Stimulated activated CD8-positive, alpha-beta memory T cell treated with anti-CD3 and anti-CD28 coated beads, Interleukin-12 subunit alpha, Interleukin-12 subunit beta, amount 100 ng/mL, for 24 hours (primary cell): ENCODE data around the gene PRKRIP1.
"Not testable (repeated sequence)": the region's sequence is repeated elsewhere in the genome, so short reads cannot be mapped to it uniquely, and the experiment has no call there.

Experiments
- DNase-seq: peaks from one replicate; pipeline ENCODE4 v3.0.0-alpha.2; 2020; ENCODE audit errors: extremely low read depth

Gene PRKRIP1

DNA sequence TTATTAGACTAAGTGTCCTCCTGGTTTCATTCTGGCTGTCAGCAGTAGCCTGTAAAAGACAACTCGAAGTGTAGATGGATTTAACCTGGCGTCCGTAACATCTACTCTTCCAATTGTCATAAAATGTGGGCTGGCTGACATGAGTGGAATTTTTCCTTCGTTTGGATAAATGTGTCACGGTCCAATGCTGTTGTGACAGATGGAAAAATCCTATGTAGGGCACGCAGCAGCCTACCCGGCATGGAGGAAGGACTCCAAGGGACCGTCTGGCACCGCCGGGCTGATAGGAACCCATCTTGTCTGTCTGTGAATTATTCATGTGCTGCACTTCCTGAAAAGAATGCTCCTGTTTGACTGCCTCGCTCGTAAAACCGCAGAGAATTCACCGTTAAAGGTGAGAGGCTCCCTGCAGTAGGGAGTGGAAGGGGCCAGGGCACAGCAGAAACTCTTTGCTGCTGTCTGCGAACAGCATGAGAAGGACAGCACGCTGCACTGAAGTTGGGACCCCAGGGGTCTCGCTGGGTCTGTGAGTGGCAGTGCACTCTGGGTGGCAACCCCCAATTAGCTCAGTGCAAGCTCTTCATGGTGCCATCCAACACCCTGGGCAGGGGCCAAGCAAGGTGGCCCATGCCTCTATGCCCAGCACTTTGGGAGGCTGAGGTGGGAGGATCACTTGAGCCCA lies 35.6 kb downstream of the PRKRIP1 start:
- DNase-seq, result no peak

DNA sequence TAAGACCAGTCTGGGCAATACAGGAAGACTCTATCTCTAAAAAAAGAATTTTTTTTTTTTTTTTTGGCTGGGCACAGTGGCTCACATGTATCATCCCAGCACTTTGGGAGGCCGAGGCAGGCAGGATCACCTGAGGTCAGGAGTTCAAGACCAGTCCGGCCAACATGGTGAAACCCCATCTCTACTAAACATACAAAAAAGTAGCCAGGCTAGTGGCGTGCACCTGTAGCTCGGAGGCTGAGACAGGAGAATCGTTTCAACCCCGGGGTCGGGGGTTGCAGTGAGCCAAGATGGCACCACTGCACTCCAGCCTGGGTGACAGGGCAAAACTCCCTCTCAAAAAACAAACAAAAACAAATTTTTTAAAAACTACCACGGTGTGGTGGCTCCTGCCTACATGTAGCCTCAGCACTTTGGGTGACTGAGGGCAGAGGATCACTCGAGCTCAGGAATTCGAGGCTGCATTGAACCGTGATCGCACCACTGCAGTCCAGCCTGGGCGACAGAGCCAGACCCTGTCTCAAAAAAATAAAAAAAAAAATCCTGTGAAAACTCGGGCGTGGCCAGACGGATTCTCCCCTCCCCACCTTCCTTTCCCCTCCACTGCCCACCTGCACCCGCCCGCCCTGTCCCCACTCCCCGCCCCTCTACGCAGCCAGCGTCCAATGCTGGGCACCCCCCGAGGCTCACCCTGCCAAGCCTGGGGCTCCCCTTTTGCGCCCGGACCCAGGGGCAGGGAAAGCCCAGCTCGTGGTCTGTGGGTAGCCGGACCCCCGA lies 36.5 kb downstream of the PRKRIP1 start:
- no peak for DNase-seq

- peak; percentile 67 for DNase-seq
These were observed 37.3 kb downstream of the PRKRIP1 start, which contains the start of gene ORAI2 for GRCh38 chr7:102433219-102434038. Gene ORAI2, plus strand, starts transcription at chr7:102433575. Its CDS starts 5,382 bp downstream, at chr7:102438957.

DNA sequence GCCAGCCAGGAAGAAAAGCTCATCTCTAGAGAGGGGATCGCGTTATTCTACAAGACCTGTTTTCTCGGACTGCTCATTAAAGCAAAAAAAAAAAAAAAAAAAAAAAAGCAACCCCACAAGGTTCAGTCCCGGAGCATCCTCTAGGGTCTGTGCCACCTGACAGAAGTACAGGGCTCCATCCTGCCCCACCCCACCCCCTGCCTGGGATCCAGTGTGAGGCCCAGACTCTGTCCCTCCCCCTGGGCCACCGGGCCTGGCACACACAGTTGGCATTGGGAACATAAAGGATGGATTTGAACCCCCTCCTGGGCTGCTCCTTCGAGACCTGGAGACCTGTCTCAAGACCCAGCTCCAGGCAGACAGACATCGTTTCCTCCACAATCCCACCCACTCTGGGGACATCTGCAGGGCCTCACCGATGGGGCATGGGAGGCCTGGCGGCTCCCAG lies 37.9 kb downstream of the PRKRIP1 start:
- no peak for DNase-seq

DNA sequence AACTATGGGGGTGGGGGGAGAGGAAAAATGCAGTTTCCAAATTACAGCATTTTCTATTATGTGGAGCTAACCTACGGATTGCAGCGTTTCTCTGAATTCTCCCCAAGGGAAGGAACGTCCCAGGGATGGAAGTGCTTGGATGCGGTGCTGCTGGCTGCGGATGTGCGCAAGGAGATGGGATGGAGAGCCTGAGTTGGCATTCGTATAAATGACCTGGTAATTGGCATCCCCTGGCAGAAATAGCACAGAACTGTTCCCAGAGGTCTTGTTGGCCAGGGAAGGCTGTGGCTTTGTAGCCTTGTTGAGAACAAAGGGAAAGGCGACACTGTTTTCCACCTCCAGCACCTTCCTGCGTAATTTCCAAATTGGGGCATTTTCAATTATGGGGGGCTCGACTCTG lies 40.0 kb downstream of the PRKRIP1 start:
- no peak for DNase-seq

DNA sequence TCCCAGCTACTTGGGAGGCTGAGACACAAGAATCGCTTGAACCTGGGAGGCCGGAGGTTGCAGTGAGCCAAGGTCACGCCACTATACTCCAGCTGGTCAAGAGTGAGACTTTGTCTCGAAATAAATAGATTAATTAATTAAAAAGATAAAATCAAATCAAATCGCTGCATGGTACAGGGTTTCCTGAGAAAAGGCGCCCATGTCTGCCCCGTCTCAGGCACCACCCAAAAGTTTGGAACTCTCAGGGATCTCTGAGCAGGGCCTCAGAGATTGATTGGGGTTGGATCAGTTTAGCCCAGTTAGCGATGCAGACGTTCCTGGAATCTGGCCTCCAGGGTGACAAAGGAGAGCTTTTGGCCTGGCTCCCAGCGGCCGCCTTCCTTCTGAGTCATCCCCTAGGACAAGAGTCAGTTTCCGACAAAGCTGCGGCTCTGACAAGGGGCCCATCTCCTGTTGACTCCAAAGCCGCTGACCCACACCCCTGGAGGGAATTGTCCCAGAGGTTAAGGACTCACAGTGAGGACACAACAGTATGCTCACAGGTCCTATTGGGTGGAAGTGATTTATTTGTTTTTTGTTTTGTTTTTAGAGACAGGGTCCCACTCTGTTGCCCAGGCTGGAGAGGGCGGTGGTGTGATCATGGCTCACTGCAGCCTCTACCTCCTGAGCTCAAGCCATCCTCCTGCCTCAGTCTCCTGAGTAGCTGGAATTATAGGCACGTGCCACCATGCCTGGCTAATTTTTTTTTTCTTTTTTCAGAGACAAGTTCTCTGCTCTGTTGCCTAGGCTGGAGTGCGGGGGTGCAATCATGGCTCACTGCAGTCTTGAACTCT lies 44.0 kb downstream of the PRKRIP1 start:
- no peak for DNase-seq

GRCh38 chr7:102444961-102445673 lies 49.0 kb downstream of the PRKRIP1 start:
- DNase-seq, result no peak

DNA sequence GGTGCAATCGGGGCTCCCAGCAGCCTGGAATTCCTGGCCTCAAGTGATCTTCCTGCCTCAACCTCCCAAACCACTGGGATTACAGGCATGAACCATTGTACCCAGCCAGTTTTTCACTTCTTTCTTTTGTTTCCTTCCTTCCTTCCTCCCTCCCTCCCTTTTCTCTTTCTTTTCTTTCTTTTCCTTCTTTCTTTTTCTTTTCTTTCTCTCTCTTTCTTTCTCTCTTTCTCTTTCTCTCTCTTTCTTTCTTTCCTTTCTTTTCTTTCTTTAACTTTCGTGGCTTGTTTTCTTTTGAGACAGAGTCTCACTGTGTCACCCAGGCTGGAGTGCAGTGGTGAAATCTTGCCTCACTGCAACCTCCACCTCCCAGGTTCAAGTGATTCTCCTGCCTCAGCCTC lies 49.5 kb downstream of the PRKRIP1 start:
- DNase-seq, result no peak

DNA sequence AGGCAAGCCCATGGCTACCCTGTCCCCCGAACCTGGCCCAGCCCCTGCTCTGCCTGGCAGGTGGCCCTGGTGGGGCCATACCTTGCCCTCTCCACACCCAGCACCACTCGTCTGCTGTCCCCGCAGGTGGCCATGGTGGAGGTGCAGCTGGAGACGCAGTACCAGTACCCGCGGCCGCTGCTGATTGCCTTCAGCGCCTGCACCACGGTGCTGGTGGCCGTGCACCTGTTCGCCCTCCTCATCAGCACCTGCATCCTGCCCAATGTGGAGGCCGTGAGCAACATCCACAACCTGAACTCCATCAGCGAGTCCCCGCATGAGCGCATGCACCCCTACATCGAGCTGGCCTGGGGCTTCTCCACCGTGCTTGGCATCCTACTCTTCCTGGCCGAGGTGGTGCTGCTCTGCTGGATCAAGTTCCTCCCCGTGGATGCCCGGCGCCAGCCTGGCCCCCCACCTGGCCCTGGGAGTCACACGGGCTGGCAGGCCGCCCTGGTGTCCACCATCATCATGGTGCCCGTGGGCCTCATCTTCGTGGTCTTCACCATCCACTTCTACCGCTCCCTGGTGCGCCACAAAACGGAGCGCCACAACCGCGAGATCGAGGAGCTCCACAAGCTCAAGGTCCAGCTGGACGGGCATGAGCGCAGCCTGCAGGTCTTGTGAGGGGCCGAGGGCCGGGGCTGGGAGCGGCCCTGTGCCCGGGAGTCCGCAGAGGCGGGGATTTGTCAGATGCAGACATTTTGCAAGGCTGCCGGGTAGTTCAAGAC lies 50.4 kb downstream of the PRKRIP1 start:
- DNase-seq, result no peak

DNA sequence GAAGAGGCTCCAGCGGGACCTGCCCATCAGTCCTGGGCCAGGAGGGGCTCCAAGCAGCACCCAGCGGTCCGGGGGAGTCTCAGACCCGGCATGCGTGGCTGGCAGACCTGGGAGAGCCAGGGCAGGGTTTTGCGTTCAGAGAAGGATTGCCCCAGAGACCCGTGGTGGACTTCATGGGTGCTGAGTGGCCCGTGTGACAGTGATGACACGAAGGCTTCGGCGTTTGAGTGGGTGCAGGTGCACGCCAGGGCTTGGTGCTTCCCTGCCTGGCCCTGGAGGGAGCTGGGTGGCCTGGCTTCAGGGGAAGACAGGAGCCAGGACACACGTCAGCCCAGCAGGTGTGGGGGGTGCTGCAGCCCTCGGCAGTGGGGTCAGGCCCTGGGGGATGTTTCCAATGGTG lies 51.1 kb downstream of the PRKRIP1 start:
- DNase-seq, result no peak

- no peak for DNase-seq
These were observed 53.0 kb downstream of the PRKRIP1 start for GRCh38 chr7:102449136-102449535.

GRCh38 chr7:102450242-102450641 lies 54.1 kb downstream of the PRKRIP1 start:
- no peak for DNase-seq

DNA sequence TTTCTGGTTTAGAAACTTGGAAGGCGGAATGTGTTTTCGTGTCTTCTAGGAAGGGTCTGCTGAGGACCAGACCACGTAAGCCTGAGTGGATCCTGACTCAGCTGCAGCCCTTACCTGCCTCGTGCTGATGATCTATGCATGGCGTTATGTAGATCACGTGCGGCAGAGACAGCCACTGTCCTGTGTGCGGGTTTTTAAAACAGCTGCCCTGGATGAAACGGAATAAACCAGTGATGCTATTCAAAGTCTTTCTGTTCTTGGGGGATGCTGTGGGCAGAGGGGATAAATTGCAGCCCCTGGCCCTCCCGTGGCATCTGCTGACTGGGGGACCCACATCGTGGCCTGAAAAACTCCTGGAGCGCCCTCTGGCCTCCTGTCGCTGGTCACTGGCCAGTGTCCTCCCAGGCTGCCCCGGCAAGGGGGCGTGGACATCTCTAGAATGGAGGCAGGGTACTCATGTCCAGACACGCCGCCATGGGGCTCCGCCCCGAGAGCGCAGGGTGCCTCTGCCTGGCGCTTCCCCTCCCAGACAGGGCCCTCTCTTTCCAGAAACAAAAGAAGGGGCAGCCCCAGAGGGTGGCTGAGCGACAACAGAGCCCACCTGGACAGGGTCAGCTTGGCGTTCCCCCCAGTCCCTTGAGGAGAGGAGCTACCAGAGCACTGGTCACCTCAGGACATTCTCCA lies 55.4 kb downstream of the PRKRIP1 start:
- no peak for DNase-seq

- DNase-seq, result no peak
These were observed 56.3 kb downstream of the PRKRIP1 start for GRCh38 chr7:102452451-102452850.

DNA sequence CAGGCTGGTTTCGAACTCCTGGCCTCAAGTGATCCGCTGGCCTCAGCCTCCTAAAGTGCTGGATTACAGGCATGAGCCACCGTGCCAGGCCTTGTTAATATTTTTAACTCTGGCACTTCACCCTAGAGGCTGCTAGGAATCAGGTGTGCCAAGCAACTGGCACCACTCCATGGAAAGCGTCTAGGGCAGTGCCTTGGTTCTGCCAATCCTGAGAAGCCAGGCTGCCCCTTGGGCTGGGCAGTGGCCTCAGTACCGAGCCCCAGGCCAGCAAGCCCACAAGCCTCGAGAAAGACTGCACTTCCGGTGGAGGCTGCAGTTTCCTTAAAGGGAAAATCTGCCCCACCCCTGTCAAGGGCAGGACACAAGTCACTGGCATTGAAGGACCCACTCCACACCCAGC lies 57.2 kb downstream of the PRKRIP1 start:
- no peak for DNase-seq

DNA sequence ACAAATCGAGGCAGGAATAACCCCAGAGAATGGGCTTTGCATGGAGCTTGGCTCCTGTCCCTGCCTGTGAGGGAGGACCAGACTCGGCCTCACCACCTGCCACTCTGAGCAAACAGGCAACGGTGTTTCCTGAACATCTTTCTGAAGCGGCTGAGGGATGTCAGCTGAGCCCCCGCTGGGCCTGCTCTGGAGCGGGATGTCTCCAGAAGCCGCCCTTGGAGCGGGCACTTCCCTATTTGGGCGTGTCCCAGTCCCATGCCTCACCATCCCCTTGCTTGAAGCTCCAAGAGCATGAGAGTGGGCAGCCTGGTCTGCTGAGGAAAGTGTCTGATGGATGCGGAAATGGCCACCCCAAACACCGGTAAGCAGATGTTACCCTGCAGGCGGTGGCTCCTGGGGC lies 58.3 kb downstream of the PRKRIP1 start:
- no peak for DNase-seq

GRCh38 chr7:102454932-102455331 lies 58.8 kb downstream of the PRKRIP1 start:
- DNase-seq, result not testable (repeated sequence)

DNA sequence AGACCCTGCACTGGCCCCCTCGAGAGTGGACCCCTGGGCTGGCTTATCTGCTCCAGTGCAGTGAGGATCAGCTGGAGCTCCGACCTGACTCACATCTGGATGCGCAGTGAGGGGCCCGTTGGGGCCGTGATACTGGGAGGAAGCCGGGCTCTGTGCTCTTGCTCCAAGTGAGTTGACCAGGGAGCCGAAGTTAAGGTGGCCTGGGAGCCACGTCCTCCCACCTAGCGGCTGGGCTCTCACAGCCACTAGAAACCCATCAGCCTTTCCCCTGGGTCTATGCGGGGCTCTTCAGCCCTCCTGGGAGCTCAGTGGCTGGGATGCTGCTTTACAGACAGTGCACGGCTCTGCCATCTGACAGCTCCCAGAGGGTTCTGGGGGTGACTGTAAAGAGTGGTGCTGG lies 59.4 kb downstream of the PRKRIP1 start:
- no peak for DNase-seq

GRCh38 chr7:102456327-102456726 lies 60.2 kb downstream of the PRKRIP1 start:
- DNase-seq, result no peak
